ENCODE data around the gene EFS.

EFS gene

DNA sequence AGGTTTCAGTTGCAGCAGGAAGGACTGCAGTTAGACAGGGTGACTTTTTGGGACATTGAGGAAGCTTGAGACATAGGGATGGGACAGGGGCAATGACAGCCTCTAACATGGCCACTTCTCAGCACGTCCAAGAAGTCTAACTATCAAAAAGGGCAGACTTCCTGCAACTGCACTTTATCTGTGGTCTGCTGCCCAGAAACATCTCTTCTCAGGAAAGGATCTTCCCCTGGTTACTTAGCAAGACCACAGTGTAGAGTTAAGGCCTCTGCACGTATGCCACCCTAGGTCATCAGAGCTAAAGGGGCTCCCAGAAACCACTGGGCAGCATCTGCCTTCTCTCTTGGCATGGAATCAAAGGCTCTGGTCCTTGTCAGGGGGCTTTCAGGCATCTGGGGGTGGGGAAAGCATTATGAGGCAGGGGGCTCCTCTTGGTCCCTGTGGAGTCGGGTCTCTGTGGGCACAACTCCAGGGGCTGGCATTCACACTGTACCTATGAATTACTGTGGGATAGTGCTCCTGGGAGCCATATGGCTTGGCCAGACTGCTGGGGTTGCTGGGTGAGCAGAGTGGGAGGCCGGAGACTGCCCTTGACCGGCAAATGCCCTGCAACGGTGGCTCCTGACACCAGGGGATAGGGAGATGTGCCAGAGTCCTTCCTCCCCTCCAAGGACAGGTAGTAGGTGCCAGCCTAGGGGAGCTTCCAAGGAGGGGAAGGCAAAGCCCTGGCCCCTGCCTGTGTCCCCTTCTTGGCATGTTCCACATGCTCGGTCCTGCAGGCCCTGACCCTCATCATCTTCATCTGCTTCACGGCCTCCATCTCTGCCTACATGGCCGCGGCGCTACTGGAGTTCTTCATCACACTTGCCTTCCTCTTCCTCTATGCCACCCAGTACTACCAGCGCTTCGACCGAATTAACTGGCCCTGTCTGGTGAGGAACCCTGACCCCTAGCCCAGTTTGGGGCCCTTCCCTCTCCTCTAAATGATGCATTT is 12.9 kb upstream of the EFS start:
- no peak for DNase-seq

- DNase-seq, result no peak
These were observed 12.2 kb upstream of the EFS start for GRCh38 chr14:23377198-23377550.

DNA sequence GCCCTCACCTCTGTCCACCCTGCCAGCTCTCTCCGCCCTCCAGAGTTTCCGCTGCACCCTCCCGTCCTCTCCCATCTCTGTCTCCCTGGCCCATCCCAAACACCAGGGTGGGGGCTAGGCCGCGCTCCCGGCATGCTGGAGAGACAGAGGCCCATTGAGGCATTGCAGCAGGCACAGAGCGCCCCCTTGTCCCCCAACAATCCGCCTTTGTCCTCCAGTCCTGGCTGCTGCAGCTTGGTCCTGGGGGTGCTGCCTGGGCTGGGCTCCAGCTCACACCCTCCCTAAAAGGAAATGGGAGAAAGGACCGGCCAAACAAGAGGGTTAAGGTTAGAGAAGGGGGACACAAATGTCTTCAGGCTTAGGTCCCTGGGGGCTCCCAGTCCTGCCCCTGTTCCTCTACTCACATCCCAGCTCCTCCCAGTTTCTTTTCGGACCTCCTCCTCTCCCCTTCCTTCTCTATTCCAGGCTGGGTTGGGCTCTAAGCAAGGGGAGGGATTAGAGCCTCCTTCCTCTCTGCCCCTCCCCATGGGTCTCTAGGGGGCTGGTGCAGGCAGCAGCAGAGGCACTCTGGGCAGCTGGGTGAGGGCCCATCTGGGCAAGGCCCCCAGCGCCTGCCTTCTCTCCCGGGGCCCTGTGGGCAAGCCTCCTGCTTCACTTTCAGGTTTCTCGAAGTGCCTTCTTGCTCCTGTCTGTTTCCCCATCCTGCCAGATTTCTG is 11.7 kb upstream of the EFS start, which contains the start of gene CMTM5:
Gene CMTM5, plus strand, starts transcription at position 565 of the 716 bp plus-strand sequence. CDS start 206 bp downstream, outside the sequence.
- DNase-seq, result no peak

- DNase-seq, result no peak
These were observed 10.7 kb upstream of the EFS start for GRCh38 chr14:23375527-23376251.

DNA sequence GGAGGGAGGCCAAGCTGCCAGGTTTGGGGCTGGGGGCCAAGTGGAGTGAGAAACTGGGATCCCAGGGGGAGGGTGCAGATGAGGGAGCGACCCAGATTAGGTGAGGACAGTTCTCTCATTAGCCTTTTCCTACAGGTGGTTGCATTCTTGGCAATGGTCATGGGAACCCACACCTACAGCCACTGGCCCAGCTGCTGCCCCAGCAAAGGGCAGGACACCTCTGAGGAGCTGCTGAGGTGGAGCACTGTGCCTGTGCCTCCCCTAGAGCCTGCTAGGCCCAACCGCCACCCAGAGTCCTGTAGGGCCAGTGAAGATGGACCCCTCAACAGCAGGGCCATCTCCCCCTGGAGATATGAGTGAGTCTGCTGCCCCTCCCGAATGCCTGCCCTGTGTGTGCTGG is 8.1 kb upstream of the EFS start:
- DNase-seq, result no peak

GRCh38 chr14:23372509-23372908 is 7.5 kb upstream of the EFS start, which contains the start of gene IL25:
IL25 (plus strand) TSS chr14:23372809.
- DNase-seq, result no peak

DNA sequence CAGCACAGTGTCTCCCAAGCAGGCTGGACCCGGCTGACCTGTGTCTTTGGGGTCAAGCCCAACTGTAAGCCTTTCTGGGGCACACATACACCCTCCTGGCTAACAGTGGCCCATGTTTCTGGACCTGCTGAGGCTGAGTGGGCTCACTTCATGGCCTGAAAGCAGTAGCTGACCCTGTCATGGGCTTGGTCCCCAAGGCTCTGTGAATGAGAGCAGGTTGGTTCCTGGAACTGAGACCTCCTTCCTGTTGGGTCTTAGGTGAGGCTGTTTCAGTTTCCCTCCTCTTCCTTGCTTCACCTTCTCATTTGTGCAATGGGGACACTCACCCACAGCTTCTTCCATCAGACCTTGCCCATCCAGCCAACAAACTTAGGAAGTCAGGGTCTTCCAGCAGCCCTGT is 6.9 kb upstream of the EFS start:
- no peak for DNase-seq

- DNase-seq, result no peak
These were observed 5.2 kb upstream of the EFS start for GRCh38 chr14:23370221-23370620.

GRCh38 chr14:23366426-23366921 is 1.5 kb upstream of the EFS start:
- DNase-seq, result no peak

DNA sequence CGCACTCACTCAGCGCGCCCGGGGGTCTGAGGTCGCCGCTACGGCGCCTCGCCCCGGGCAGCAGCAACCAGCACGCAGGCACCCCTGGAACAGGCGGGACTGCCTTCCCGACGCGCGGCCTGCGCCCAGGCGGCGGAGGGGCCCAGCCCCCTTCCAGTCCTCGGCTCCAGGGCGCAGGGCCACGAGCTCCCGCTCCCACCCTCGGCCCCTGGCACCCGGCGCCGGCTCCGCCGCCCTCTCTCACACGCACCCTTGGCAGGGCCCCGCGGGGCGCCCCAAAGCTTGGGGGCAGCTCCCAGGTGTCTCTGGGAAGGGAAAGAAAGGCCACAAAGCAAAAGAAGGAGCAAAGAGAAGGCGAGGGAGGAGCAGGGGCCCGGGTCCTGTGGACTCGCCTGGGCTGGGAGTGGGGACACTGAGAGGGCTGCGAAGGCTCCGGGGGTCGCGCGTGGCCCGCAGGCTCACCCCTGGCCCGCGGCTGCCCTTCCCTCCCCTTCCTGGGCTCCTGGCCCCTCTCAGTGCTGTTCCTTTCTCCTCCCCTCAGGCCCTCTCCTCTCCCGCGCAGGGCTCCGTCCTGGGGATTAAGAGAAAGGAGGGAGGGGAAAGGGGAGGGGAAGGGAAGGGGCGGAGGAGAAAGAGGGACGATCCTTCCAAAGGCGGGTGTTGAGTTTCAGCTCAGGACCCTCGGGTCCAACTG is 907 bp upstream of the EFS start:
- DNase-seq, result no peak

DNA sequence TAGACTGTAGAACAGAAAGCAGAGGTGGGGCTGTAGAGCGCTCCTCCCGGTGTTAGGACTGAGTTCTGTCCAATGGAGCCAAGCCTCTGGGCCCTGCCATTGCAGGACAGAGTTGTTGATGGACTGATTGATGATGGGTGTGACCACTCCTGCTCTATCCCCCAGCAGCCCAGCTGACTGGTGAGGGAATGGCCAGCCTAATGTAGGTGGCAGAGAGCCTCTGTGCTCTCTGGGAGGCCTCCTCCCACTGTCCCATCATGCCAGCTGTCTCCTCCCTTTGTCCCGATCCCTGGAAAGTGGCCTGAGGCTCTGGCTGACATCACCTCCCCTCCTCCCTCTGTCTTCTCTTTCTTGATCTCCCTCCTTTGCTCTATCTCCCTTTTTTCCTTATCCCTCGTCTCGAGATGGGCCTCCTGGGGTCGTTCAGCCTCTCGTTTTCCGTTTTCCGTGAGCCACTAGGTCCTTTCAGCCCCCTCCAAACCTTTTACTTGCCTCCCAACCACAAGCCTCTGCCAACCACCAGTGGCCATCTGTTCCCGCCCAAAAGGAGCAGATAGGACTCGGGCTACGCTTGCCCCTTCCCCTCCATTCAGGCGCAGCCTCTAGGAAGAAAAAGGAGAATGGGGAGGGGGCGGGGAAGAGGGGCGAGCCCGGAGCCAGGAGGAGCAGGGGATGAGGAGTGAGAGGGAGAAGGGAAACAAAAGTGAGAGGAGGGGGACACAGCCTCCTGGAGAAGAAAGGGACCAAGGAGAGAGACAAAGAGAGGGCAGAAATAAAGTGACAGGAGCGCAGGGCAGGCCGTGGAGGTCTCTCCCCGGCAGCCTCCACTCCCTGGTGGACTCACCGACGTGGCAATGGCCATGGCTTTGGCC is 572 bp downstream of the EFS start:
- DNase-seq, result no peak

DNA sequence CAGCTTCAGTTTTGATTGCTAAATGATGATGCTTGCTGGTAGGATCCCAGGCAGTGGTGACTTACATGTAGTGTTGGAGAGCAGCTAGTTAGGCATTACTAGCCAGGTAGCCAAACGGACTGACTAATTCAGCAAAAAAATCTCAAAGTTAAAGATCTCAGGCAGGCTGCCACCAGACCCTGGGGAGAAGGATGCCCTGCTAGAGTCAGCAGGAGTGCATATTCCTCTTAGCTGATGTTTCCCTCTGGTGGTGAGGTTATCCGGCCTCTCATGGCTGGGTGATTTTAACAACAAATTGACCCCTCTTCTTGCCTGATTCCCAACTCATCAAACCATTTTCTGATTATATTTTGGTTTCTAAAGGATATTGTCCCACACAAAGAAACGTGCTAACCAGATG is 2.8 kb downstream of the EFS start:
- DNase-seq, result no peak

- no peak for DNase-seq
These were observed 3.2 kb downstream of the EFS start for GRCh38 chr14:23361763-23362162.

- no peak for DNase-seq
These were observed 3.7 kb downstream of the EFS start for GRCh38 chr14:23361320-23361719.

- DNase-seq, result no peak
These were observed 4.5 kb downstream of the EFS start for GRCh38 chr14:23360496-23360895.

DNA sequence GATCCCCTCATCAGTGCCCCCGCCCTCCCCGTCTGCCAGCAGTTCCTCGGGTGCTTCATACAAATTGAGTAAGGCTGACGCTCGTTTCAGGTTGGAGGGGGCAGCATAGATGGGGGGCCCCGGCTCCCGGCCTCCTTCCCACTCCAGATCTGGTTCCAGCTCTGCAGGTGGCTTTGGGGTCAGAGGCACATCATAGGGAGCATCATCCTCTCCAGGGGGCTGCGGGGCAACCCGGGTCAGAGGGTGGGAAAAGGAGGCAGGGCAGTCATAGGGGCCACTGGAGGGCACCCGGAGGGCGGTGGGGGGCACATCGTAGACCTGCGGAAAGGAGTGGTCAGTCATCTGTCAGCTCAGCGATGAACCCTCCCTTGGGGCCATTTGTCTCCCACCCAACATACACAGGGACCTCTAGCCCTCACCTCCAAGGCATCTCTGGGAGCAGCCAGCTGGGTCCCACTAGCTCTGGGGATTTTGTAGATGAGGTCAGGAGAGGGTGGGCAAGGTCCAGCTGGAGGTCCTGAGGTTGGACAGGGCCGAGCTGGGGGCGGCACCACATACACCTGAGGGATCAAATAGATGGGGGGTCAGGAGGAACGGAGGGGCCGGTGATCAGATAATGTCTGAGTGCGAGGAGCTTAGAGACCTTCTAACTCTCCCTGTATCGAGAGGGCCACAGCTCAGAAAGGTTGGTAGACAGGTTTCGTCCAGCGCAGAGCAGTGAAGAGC is 5.1 kb downstream of the EFS start:
- DNase-seq, result no peak

GRCh38 chr14:23359167-23359626 is 5.8 kb downstream of the EFS start:
- DNase-seq, result no peak

- DNase-seq, result no peak
These were observed 6.3 kb downstream of the EFS start for GRCh38 chr14:23358553-23359166.

GRCh38 chr14:23358042-23358441 is 6.9 kb downstream of the EFS start:
- DNase-seq, result no peak

DNA sequence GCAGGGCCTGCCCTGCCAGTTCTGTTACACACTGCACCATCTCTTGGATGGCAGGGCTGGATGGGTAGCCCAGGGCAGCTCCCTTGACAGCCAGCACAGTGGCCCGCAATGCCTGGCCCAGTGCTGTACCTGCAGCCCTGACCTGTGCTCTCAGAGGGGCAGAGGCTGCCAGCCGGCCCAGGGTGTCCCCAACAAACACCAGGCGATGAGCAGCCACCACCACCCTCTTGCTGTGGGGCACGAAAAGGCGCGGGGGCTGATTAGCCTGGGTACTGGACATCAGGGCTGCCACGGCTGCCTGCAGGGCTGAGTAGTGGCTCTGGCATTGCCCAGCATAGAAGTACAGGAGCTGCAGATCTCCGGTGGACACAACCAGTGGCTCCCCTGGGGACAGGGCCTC is 7.7 kb downstream of the EFS start:
- no peak for DNase-seq

Measured in activated CD4-positive, alpha-beta T cell treated with anti-CD3 and anti-CD28 coated beads for 4 hours (primary cell).